GM18511 (cell line): ENCODE results near the gene RBL1.
"Not testable (repeated sequence)": the region's sequence is repeated elsewhere in the genome, so short reads cannot be mapped to it uniquely, and the experiment has no call there.

Source experiments
- ATAC-seq: cut with Tn5 transposase; IDR thresholded peaks from one replicate; pipeline ENCODE4 v1.9.1; 2021; ENCODE audit warnings: mild to moderate bottlenecking, moderate library complexity; ENCODE audit not compliant: unreplicated experiment

The RBL1 gene, protein sequence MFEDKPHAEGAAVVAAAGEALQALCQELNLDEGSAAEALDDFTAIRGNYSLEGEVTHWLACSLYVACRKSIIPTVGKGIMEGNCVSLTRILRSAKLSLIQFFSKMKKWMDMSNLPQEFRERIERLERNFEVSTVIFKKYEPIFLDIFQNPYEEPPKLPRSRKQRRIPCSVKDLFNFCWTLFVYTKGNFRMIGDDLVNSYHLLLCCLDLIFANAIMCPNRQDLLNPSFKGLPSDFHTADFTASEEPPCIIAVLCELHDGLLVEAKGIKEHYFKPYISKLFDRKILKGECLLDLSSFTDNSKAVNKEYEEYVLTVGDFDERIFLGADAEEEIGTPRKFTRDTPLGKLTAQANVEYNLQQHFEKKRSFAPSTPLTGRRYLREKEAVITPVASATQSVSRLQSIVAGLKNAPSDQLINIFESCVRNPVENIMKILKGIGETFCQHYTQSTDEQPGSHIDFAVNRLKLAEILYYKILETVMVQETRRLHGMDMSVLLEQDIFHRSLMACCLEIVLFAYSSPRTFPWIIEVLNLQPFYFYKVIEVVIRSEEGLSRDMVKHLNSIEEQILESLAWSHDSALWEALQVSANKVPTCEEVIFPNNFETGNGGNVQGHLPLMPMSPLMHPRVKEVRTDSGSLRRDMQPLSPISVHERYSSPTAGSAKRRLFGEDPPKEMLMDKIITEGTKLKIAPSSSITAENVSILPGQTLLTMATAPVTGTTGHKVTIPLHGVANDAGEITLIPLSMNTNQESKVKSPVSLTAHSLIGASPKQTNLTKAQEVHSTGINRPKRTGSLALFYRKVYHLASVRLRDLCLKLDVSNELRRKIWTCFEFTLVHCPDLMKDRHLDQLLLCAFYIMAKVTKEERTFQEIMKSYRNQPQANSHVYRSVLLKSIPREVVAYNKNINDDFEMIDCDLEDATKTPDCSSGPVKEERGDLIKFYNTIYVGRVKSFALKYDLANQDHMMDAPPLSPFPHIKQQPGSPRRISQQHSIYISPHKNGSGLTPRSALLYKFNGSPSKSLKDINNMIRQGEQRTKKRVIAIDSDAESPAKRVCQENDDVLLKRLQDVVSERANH

GRCh38 chr20:37095599-37096414, at the start of gene RBL1:
Gene RBL1 (minus strand): TSS chr20:37095997. CDS start chr20:37095928, 69 bp downstream.
- ATAC-seq: peak; percentile 82

DNA sequence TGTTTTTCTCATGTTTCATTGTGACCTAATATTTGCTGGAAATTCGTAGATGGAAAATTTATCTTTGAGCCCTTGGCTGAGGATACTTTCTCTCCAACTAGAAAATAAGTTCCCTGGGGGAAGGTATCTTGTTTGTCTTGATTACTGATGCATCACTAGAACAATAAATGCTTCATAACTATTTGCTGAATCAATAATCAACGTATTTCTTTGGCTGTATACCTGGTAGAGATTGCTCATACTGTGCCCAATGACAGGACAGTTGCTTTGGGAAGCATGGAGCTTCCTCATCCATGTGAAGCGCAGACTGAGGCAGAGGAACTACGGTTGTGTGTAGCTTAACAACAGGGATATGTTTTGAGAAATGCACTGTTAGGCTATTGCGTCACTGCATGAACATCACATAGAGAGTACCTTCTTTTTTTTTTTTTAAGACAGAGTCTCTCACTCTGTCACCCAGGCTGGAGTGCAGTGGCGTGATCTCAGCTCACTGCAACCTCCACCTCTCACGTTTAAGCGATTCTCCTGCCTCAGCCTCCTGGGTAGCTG, 49.1 kb upstream of the RBL1 start:
- no peak for ATAC-seq

- no peak for ATAC-seq
Measured at GRCh38 chr20:37142708-37143107, 46.9 kb upstream of the RBL1 start.

DNA sequence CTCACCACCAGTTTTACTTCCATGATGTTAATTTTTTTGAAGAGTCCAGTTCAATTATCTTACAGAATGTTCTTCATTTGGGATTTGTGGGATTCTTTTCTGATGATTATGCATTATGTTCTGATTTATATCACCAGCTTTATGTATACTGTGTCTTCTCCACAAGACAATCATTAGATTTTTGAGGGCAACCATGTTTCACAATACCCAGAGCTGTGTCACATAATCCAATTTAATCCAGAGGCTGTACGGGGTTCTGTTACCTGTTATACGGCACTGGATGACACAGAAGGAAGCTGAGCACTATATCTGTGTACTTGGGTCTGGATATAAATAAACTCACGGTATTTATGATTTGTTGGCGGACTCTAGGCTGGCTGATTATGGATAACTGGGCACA, 41.8 kb upstream of the RBL1 start:
- ATAC-seq: no peak

- no peak for ATAC-seq
Measured at GRCh38 chr20:37133952-37134351, 38.2 kb upstream of the RBL1 start.

GRCh38 chr20:37131486-37131885, 35.7 kb upstream of the RBL1 start:
- ATAC-seq: no peak

DNA sequence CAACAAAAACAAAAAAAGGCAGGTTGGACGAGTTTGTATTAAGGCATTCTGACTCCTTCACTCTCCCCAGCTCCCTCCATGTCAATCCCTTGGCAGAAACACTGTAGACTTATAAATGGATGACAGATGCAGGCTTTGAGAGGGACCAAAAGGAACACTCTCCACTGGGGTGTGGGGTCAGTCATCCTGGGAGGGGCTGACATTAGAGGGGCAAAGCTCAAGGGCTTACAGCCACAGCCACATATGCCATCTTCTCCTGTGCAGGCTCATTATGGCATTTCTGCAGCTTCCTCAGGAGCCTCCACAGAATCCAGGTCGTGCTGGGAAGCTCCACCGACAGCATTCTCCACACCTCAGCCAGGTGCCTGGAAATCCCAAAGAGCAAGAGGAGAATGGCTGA, 33.0 kb upstream of the RBL1 start:
- no peak for ATAC-seq

DNA sequence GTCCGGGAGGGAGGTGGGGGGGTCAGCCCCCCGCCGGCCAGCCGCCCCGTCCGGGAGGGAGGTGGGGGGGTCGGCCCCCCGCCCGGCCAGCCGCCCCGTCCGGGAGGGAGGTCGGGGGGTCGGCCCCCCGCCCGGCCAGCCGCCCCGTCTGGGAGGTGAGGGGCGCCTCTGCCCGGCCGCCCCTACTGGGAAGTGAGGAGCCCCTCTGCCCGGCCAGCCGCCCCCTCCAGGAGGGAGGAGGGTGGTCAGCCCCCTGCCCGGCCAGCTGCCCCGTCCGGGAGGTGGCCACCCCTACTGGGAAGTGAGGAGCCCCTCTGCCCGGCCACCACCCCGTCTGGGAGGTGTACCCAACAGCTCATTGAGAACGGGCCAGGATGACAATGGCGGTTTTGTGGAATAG, 30.5 kb upstream of the RBL1 start:
- not testable (repeated sequence) for ATAC-seq

DNA sequence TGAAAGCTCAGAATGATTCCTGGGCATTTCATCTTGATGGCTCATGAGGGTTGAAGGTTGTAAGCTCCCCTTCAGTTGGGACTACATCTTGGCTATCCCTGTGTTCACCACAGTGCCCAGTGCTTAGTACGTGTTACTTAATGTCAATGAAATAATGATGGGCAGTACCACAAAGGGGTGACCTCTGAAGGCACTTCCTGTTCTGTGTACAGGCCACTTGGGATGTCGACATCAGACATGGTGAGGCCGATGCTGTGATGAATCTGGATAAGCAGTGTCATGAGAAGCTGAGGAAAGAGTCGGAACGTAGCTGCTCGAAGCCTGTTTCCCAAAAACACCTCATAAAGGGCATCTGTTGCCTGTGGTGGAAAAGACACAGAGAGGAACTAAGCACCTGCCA, 27.6 kb upstream of the RBL1 start:
- ATAC-seq: no peak

DNA sequence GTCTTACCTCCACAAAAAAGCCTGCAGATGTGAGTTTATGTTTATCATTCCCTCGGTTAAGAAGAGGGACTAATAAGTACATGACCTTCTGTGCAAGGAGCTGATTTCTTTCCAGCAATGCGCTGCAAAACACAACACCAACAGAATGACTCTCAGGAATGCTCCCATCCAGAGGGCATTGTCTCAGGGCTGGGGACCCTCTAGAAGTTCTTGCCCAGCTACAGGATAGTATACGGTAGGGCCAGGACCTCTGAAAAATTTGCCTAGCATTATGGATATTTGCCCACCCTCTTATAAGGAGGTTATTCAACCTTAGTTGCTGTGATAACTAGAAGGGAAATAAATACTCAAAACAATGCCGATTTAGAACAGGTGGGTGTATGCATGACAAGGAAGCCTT, 24.7 kb upstream of the RBL1 start:
- no peak for ATAC-seq

- no peak for ATAC-seq
Measured at GRCh38 chr20:37119356-37120036, 23.7 kb upstream of the RBL1 start.

DNA sequence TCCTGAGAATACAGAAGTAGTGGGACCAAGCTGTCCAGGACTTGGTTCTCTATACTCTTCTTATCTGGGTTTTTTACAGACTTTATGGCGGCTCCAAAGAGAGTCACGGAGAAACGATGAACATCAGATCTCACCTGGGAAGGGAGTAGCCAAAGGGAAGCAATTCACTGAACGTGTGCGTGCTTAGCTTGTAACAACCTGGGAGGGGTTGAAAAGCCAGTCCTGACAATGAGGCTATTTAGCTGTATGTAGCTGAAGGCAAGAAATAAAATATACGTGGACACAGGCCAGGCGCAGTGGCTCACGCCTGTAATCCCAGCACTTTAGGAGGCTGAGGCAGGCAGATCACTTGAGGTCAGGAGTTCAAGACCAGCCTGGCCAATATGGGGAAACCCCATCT, 18.2 kb upstream of the RBL1 start:
- no peak for ATAC-seq

DNA sequence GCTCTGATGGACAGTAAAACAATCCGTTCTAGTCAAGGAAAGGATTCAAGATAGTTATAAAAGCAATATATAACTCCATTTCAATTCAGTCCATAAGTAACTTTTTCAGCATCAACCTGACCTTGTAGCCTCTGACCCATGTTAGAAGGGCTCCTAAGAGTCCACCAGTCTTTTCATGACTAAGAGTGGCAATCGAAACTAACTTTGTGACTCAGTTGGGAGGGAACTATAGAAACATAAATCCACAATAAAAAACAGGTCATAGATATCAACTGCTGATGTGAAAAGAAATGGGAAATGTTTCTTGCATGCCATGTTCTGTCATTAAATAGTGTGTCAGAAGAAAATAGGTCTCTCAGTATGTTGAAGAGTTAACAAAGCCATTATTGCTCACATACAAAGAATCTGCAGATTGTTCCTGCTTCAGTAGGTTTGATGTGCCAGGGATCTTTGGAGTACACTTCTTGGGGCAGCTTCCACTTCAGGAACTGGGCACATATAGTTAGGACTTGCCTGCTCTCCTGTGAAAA, 16.2 kb upstream of the RBL1 start:
- ATAC-seq: no peak

- ATAC-seq: no peak
Measured at GRCh38 chr20:37108676-37109075, 12.9 kb upstream of the RBL1 start.

DNA sequence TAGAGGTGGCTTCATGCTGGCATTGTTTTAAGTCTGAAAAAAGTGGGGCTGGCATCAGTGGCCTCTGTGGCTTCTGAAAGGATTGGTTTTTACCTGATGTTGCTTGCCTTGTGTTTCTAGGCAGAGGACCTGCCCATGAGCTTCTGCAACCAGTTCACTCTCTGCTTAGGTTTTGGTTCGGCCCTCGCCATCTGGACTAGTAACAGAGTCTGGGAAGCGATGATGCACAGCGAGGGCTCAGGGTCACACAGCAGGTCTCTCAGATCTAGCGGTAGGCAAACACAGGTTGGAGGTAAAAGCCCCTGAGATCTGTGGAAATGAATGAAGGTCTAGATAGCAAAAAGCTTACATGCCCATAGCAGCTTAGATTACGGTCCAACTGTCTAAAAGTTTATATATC, 6.8 kb upstream of the RBL1 start:
- no peak for ATAC-seq

- no peak for ATAC-seq
Measured at GRCh38 chr20:37096415-37097041, 731 bp upstream of the RBL1 start.

DNA sequence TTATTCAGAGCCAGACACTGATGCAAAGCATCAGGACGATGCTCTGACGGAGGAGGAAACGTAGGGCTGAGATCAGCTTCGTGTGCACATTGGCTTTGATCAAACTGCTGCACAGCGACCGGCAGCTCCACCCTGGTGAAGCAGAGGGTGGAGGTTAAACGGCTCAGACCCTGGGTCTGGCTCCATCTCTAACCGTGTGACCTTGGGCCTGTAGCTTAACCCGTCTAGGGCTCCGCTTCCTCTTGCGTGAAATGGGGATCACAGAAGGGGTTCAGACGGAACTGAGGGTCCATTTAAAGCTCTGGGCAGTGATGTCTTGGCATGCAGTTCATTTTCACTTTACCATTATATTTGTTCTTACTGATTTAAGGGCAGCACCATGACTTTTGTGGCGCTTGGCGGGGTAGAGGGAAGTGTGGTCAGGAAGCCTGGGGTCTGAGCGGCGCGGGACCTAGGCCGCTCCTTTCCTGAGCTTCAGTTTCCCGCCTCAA, 644 bp downstream of the RBL1 start:
- ATAC-seq: peak; percentile 34

GRCh38 chr20:37090407-37090806, 5.4 kb downstream of the RBL1 start:
- ATAC-seq: no peak

DNA sequence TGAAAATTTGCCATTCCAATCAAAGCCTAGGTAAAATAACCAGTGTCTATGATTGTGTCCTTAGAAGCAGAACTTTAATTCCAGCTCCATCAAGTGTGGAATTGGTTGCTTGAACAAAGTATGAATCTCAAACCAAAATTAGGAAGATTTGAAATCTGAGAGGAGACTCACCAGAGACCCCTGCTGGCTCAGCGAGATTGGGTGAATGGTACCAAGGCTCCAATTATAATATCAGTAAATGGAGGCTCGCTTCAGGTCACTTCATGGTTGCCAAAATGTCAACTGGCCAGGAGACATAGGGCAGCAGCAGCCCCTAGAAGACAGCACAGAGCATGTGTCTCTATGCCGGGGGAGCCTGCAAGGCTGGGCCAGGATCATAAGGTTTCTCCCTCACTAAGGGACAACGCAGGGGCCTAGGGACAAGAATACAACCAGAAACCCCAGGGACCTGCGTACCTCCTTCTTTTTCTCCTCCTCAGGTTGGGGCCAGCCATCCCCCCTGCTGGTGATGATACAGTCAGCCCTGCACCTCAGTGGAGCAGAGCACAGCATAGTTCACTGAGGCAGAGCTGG, 14.0 kb downstream of the RBL1 start:
- ATAC-seq: no peak
